Calu3 (cell line): ENCODE measurements around the gene GCAT. TPM values are rescaled to one million over a fixed set of nuclear protein-coding genes. Genes with fewer than 3 reads are reported as not detected.

ENCODE experiments used
- BruUV-seq: library from RNA; stranded (reverse); fragments of 400-500 nt; replicated peaks from 2 replicates; lab custom pipeline; 2021; lab: Mats Ljungman, UMichigan
- CTCF ChIA-PET: fragments of 300-600 bp; sonication (Branson Sonifier 250); formaldehyde crosslinking; loops from one replicate; lab custom pipeline; 2022; ENCODE audit warnings: antibody characterized with exemption; lab: Charles Lee
- DNase-seq: peaks from one replicate; pipeline ENCODE4 v3.0.0; 2022
- H3K27ac Mint-ChIP-seq: one replicate; pipeline ENCODE4 v1.8.0; 2022; ENCODE audit warnings: mixed read lengths; ENCODE audit not compliant: unreplicated experiment
- H3K27me3 Mint-ChIP-seq: one replicate; pipeline ENCODE4 v1.8.0; 2022; ENCODE audit warnings: mixed read lengths; ENCODE audit not compliant: unreplicated experiment
- H3K36me3 Mint-ChIP-seq: one replicate; pipeline ENCODE4 v1.8.0; 2022; ENCODE audit warnings: mild to moderate bottlenecking, moderate library complexity, mixed read lengths; ENCODE audit not compliant: insufficient read depth, unreplicated experiment
- H3K4me1 Mint-ChIP-seq: one replicate; pipeline ENCODE4 v1.8.0; 2022; ENCODE audit warnings: mild to moderate bottlenecking, low read depth, mixed read lengths; ENCODE audit not compliant: unreplicated experiment
- H3K4me3 Mint-ChIP-seq: one replicate; pipeline ENCODE4 v1.8.0; 2022; ENCODE audit warnings: mild to moderate bottlenecking, low read depth, moderate library complexity, mixed read lengths; ENCODE audit not compliant: unreplicated experiment
- H3K9me3 Mint-ChIP-seq: one replicate; pipeline ENCODE4 v1.8.0; 2022; ENCODE audit warnings: low read depth, mixed read lengths; ENCODE audit not compliant: unreplicated experiment
- intact Hi-C: fragments of 100-400 bp; cut with micrococcal nuclease; formaldehyde crosslinking; loops from one replicate; pipeline ENCODE4 v1.10.0; 2022; ENCODE audit not compliant: unreplicated experiment
- total RNA-seq: library from RNA; stranded (reverse); gene quantifications from 2 replicates; pipeline ENCODE4 v1.2.3, GENCODE V29; 2022
- TF ChIP-seq, protein P1 (sequence below): fragments of 200-600 bp; IDR thresholded peaks from one replicate; pipeline ENCODE4 v1.8.0; 2022; ENCODE audit warnings: antibody characterized with exemption; ENCODE audit not compliant: unreplicated experiment

The GCAT gene
- total RNA-seq, 1 experiment from 2014 or later = 22.7 TPM

DNA sequence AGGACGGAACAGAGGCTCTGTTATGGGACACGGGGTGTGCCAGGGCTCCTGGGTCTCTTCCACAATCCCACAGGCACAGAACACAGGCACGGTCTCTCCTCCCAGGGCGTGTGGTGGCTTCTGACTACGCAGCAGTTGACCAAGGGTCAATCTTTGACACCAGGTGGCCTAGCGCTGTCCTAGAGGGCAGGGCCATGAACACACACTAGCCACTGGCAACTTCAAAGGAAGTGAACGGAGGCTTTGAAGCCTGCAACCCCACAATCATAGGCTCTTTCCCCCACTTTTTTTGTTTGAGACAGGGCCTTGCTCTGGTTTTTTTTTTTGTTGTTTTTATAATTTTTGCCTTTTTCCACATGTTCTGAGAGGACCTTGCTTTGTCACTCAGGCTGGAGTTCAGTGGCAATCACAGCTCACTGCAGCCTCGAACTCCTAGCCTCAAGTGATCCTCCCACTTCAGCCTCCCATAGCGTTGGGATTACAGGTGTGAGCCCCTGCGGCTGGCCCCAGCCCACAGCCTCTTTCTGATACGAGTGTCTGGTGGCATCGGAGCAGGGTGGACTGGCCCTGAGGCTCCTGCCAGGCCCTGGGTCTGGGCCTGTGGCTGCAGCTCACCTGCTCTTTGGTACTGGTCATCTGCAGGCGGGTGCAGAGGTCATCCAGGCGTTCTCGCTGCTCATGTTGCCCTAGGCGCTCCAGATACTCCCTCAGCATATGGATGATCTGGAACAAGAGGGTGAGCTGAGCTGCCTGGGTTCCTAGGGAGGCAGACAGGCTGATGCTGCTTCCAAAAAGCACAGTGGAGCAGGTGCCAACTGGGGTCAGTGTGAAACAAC is 24.5 kb downstream of the GCAT start:
- CTCF ChIA-PET = no interaction called here
- Mint-ChIP-seq H3K9me3 (no peaks in the 10 kb centered on the region), H3K27ac (no peak overlapping the region), H3K4me3 (no peak overlapping the region), H3K4me1 (no peaks in the 10 kb centered on the region), H3K36me3 (peaks cover 8% of the 10 kb centered on the region), H3K27me3 (no peaks in the 10 kb centered on the region)
- BruUV-seq = no TSS peak
- intact Hi-C loops = no loop called here
- TF ChIP-seq, protein P1, sequence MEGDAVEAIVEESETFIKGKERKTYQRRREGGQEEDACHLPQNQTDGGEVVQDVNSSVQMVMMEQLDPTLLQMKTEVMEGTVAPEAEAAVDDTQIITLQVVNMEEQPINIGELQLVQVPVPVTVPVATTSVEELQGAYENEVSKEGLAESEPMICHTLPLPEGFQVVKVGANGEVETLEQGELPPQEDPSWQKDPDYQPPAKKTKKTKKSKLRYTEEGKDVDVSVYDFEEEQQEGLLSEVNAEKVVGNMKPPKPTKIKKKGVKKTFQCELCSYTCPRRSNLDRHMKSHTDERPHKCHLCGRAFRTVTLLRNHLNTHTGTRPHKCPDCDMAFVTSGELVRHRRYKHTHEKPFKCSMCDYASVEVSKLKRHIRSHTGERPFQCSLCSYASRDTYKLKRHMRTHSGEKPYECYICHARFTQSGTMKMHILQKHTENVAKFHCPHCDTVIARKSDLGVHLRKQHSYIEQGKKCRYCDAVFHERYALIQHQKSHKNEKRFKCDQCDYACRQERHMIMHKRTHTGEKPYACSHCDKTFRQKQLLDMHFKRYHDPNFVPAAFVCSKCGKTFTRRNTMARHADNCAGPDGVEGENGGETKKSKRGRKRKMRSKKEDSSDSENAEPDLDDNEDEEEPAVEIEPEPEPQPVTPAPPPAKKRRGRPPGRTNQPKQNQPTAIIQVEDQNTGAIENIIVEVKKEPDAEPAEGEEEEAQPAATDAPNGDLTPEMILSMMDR = no peak
- no peak for DNase-seq

DNA sequence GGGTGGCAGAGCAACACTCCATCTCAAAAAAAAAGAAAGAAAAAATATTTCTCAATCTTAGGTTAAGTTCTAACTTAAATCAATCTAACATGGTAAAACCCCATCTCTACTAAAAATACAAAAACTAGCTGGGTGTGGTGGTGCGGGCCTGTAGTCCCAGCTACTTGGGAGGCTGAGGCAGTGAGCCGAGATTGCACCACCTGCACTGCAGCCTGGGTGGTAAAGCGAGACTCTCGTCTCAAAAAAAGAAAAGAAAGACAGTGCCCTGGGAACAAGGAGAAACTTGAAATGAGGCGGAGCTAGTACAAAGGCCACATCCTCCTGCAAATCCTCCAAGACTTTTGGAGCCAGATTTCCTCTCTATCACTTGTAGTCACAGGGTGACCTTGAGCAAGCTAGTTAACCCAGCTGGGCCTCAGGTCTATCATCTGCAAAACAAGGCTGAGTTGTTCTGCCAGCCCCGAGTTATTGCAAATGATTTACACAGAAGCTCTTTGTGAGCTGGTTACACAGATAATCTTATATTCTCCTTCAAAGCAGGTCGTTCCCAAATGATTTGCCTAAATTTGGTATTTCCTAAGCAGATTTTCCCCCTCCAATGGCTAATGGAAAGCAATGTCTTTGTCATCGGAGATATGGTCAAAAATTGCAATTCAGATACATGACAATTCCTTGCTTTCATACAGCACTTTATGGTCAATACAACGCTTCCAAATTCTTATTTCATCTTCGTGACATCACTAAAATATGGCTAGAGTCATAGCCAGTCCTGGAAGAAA is 34.5 kb downstream of the GCAT start:
- no peaks in the 10 kb centered on the region for H3K9me3 Mint-ChIP-seq
- peak overlapping the region; percentile 76 for H3K4me3 Mint-ChIP-seq
- CTCF ChIA-PET = no interaction called here
- no TSS peak for BruUV-seq
- H3K27ac Mint-ChIP-seq = no peak overlapping the region
- intact Hi-C loops = no loop called here
- DNase-seq = no peak
- no peaks in the 10 kb centered on the region for H3K27me3 Mint-ChIP-seq
- peaks cover 25% of the 10 kb centered on the region for H3K36me3 Mint-ChIP-seq
- H3K4me1 Mint-ChIP-seq = peaks cover 8% of the 10 kb centered on the region
- TF ChIP-seq, protein P1 = no peak

DNA sequence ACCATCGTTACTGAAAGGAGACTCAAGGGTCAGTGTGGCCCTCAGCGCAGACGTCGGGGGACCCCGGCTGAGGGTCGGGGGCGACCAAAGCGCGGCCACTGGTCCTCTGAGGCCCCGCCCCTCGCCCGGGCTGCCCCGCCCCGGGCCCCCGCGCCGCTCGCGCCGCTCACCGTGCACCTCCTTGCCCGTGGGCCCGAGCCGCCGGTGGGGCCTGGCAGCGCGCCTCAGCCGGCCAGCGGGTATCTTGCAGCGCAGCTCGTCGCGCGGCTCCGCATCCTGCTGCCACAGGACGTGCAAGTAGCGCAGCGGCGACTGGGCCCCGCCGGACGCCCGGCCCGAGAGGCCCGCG is 36.0 kb downstream of the GCAT start:
- BruUV-seq = no TSS peak
- peaks cover 23% of the 10 kb centered on the region for H3K4me1 Mint-ChIP-seq
- peak overlapping the region; percentile 76 for H3K4me3 Mint-ChIP-seq
- H3K27me3 Mint-ChIP-seq = no peaks in the 10 kb centered on the region
- H3K9me3 Mint-ChIP-seq = no peaks in the 10 kb centered on the region
- CTCF ChIA-PET = interaction anchor here (0.5 to 1.2 kb wide), 10 partner anchors 18 to 1333 kb away, joined by 3 to 20 read pairs (median 4); partner anchors contain the start of genes GCAT and TOMM22
- peaks cover 38% of the 10 kb centered on the region for H3K36me3 Mint-ChIP-seq
- DNase-seq = peak; percentile 61
- intact Hi-C loops = no loop called here
- H3K27ac Mint-ChIP-seq = peak overlapping the region; percentile 79
- TF ChIP-seq, protein P1 = no peak

DNA sequence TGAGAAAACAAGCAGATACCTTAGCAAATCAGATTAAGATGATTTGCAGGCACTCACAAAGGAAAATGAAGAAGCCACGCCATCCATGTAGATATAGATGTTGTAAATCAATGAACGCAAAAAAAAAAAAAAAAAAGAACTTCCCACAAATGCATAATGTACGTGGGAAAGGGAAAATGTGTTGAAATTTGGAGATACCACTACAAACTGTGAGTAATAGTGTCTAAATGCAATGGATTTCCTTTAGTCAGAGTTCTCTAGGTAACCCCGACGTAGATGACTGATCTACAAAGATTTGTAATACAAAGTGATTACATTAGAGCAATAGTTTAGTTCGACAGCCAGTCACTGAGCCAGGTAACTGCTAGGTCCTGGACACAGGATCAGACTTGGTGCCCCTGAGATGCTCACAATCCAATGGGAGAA is 37.2 kb downstream of the GCAT start:
- Mint-ChIP-seq H3K4me1 (peaks cover 27% of the 10 kb centered on the region), H3K4me3 (peak overlapping the region; percentile 76), H3K27me3 (no peaks in the 10 kb centered on the region), H3K36me3 (peaks cover 48% of the 10 kb centered on the region), H3K9me3 (no peaks in the 10 kb centered on the region), H3K27ac (peak overlapping the region; percentile 58)
- intact Hi-C loops = no loop called here
- DNase-seq = no peak
- CTCF ChIA-PET = interaction anchor here (1.2 kb wide), 2 partner anchors 37 to 51 kb away, joined by 4 to 20 read pairs; partner anchors contain the start of gene GCAT
- no TSS peak for BruUV-seq
- TF ChIP-seq, protein P1 = no peak
